Stomach smooth muscle (tissue), 2 donors: ENCODE results near the gene SIK1.

ENCODE experiments used
- H3K27ac ChIP-seq: one replicate; pipeline ENCODE4 v1.7.0; 2013; ENCODE audit warnings: mild to moderate bottlenecking, low read length, inconsistent platforms
- H3K27me3 ChIP-seq, 2 donors: one replicate each; pipeline ENCODE4 v1.7.0; 2013; ENCODE audit warnings: low read length in 2 of 2; ENCODE audit not compliant: insufficient read depth in 2 of 2, control insufficient read depth in 1 of 2
- H3K36me3 ChIP-seq, 2 donors: one replicate each; pipeline ENCODE4 v1.7.0; 2013; ENCODE audit warnings: low read length in 2 of 2; ENCODE audit not compliant: control insufficient read depth in 2 of 2, insufficient read depth in 2 of 2
- H3K4me1 ChIP-seq: one replicate; pipeline ENCODE4 v1.7.0; 2013; ENCODE audit warnings: low read length; ENCODE audit not compliant: control insufficient read depth, insufficient read depth
- H3K4me3 ChIP-seq, 2 donors: one replicate each; pipeline ENCODE4 v1.7.0; 2013; ENCODE audit warnings: low read length in 2 of 2
- H3K9ac ChIP-seq, 2 donors: one replicate each; pipeline ENCODE4 v1.7.0; 2013; ENCODE audit warnings: low read length in 2 of 2, mild to moderate bottlenecking in 1 of 2
- H3K9me3 ChIP-seq, 2 donors: one replicate each; pipeline ENCODE4 v1.7.0; 2013; ENCODE audit warnings: low read length in 2 of 2; ENCODE audit not compliant: control insufficient read depth in 2 of 2
- donor health status: healthy.
- donor health status: Pancreatic carcinoma.

SIK1 gene

DNA sequence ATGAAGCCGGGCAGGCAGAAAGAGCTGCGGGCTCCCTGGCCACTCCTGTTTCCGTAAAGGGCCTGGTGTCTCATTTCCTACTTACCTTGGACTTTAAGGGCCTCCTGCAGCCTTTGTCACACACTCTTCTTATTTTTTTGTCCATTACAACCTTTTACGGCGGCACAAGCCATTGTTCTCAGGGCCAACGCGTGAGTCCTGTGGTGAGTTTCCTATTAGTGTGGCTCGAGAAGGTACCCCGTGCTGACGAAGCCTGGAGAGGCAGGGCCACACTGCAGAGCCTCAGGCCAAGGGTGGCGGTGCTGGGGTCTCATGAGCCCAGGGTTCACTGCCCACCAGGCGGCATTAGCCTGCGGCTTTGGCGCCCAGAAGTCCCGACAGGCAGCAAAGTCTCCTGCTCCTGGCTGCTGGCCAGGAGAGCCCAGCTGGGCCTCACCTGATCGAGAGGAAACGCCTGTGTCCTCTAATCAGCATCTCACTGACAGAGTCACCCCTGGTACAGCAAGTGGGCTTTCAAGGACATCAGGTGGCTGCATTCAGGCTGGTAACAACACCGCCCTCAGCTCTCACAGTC is 62.0 kb downstream of the SIK1 start:
- Histone ChIP-seq H3K27me3 (peaks cover 0 to 5% of the 10 kb centered on the region in 2 donors), H3K4me1 (peaks cover 9% of the 10 kb centered on the region), H3K9ac (no peak overlapping the region), H3K27ac (no peak overlapping the region), H3K36me3 (no peaks in the 10 kb centered on the region), H3K4me3 (no peak overlapping the region), H3K9me3 (no peaks in the 10 kb centered on the region)
